HG02571 (cell line): Measurements from ENCODE around the gene ARID3B.

Experiments
- ATAC-seq: cut with Tn5 transposase; IDR thresholded peaks from one replicate; pipeline ENCODE4 v1.9.1; 2021; ENCODE audit warnings: mild to moderate bottlenecking, moderate library complexity; ENCODE audit not compliant: unreplicated experiment

ARID3B gene

GRCh38 chr15:74633781-74634180, 92.8 kb downstream of the ARID3B start:
- no peak for ATAC-seq

GRCh38 chr15:74635228-74635627, 94.2 kb downstream of the ARID3B start:
- no peak for ATAC-seq

GRCh38 chr15:74636984-74637383, 96.0 kb downstream of the ARID3B start:
- ATAC-seq = no peak

GRCh38 chr15:74641151-74641550, 100.1 kb downstream of the ARID3B start:
- no peak for ATAC-seq

GRCh38 chr15:74642348-74642733, 101.3 kb downstream of the ARID3B start:
- ATAC-seq = no peak

- no peak for ATAC-seq
Observed at GRCh38 chr15:74642734-74643664, 102.0 kb downstream of the ARID3B start.

GRCh38 chr15:74643665-74644204, 102.7 kb downstream of the ARID3B start:
- ATAC-seq = no peak

- no peak for ATAC-seq
Observed at GRCh38 chr15:74646480-74646879, 105.5 kb downstream of the ARID3B start.
